NK-92 treated with Interleukin-12 subunit alpha and Interleukin-12 subunit beta, amount 100 ng/mL, for 24 hours (cell line): Measurements from ENCODE around the gene PDXDC1.
"Not testable (repeated sequence)": the region's sequence is repeated elsewhere in the genome, so short reads cannot be mapped to it uniquely, and the experiment has no call there.

Experiments
- DNase-seq: peaks from one replicate; lab custom pipeline; 2025; lab: John Stamatoyannopoulos, UW

PDXDC1 gene

GRCh38 chr16:15012941-15013340 lies 38.1 kb downstream of the PDXDC1 start:
- DNase-seq = not testable (repeated sequence)

DNA sequence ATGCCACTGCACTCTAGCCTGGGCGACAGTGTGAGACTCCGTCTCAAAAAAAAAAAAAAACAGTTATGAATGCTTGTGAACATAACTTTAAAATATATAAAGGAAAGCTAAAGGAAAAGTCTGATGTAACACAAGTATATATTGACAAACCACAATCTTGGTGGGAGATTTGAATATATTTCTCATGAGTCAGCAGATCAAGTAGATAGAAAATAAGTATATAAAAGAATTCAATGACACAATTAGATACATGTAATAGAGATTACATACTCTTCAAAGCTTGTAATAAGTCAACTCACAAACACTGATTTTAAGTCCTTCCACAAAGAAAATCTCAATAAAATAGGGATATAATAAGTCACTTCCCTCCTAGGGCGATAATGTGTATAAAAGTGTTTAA lies 40.8 kb downstream of the PDXDC1 start:
- DNase-seq = not testable (repeated sequence)

DNA sequence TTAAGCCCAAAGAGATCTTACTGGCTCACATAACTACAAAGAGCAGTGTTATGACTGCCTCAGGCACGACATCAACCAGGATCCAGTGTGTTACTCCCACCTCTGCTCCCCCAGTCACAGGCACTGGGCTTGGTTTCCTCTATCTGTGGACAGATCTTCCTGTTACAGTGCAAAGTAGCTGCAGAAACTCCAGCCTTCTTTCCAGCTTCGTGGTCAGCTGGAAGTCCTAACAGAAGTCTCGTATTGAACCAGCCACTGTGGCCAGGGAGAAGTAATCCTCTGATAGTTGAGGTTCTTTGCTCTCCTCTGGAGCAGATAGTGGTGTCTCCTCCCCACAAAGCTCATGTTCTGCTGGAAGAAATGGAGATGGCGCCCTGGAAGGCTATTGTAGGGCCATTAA lies 41.5 kb downstream of the PDXDC1 start:
- DNase-seq = not testable (repeated sequence)

DNA sequence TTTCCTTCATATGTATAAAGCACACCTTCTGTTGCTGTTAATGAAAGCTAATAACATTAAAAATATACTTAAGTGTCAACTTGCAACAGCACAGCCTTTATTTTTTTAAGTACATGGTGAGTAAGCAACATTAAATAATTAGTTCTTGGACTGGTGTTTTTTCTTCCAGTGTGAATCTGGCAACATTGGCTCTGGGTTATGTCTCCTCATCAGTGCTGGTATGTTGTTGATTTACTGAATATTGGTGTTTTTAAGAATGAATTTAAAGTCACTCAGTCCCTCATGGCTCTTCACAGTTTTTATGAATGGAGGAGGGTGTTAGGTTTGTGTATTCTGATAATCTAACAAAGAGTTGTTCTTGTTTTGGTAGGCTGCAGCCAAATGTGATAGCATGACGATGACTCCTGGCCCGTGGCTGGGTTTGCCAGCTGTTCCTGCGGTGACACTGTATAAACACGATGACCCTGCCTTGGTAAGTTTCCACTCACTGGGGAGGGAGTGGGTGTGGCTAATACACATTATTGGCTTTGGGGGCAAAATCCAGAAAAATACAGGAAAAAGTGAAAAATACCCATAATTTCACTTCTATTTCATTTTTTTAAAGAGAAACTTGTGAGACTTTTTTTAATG lies 42.2 kb downstream of the PDXDC1 start:
- DNase-seq = not testable (repeated sequence)

DNA sequence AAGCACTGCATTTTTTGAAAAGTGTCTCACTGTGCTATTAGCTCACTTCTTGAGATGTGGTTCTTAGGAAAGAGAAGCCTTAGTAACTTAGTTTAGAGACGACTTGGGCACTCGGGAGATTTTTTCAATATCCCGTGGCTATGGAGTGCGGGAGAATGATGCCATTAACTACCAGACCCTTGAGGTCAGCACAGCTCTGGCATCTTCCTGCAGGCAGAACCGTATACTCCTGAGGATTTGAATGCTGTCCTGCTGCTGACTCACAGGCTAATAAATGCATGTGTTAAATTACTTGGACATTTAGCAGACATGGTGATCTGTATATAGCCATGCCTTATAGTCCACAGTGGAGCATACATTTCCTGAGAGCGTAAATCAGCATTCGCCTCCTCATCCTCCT lies 46.6 kb downstream of the PDXDC1 start:
- not testable (repeated sequence) for DNase-seq

GRCh38 chr16:15022194-15022593 lies 47.4 kb downstream of the PDXDC1 start:
- DNase-seq = not testable (repeated sequence)

DNA sequence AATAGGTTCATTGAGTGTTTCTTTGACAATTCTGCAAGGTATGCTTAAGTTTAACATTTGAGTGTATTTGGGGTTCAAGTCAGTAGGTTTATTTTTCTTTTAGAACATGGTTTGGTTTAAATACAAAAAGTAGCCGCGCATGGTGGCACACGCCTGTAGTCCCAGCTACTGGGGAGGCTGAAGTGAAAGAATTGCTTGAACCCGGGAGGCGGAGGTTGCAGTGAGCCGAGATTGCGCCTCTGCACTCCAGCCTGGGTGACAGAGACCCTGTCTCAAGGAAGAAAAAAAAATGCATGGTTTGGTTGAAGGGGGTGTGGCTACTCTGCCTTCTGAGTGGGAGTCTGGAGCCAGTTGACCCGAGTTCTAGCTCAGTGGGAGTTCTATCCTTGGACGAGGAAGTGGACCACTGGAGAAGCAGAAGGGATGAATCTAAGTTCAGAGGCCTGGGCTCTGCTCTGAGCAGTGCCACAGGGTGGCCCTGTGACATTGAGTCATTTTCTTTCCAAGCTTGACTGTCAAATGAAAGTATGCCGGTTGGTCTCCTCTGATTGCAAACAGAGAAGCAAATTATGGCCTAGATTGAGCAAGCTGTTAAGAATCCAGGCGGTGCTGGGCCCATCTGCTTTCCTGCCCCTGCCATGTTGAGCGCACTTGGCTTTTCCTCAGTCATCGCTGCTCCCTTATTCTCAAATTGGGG lies 48.7 kb downstream of the PDXDC1 start:
- not testable (repeated sequence) for DNase-seq

DNA sequence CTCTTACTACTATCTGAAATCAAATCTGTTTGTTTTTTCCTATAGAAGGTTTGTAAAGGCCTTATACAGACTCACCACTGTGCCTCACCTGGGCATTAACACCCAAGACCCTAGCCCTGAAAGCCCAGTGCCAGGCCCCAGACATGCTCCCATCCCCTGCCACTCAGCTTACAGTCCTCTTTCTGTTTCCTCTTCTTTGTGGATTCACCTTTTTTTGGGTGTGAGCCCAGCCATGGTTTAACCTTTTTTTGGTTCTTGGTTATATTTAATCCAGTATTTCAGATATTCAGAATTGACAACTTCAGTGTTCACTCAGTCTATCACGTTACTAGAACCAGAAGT lies 50.0 kb downstream of the PDXDC1 start:
- DNase-seq = not testable (repeated sequence)

DNA sequence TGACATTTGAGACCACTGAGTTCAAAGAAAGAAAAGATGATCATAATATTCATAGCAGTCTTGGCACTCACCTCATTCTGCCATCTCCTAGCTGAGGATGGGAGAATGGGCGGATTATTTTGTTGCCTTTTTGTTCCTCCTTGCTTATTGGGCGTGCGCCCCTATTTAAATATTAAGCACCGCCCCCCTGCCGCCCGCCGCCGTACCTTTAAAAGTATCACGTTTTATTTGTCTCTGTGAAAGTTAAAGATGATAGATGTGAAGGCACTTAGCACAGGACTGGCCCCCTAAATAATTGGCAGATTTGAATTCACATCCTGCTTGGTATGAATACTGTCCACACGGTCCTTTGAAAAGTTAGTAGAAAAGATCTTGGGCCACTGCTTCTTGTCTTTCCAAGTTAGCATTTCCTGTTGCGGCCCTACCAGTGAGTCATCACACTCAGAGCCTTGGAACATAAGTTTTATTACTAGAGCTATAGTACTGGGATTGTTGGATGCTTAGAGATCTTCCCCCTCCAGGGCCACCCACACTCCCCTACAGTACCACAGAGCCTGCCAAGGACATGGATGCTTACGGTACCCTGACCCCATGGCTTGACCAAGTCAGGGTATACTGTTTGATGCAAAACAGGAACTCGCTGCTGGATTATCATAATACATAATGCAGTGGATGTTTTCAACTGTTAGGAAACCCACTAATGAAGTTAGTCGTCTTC lies 50.6 kb downstream of the PDXDC1 start:
- DNase-seq = not testable (repeated sequence)

GRCh38 chr16:15027051-15027450 lies 52.2 kb downstream of the PDXDC1 start:
- DNase-seq = not testable (repeated sequence)

GRCh38 chr16:15027503-15028344 lies 52.9 kb downstream of the PDXDC1 start:
- not testable (repeated sequence) for DNase-seq

DNA sequence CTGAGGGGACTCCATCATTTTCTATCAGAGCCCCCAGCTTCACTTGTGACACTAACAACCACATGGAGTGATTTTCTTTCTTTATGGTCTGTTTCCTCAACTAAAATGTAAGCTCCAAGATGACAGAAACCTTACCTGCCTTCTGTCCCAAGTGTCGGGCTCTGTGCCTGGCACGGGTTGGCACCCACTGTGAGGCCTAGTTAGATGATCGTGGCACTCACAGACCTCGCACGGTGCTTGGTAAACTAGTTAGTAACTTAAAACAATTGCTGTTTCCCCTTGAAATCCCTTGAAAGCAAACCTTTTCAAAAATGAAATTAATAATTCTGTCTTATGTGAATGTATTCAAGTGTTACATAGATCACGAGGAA lies 53.5 kb downstream of the PDXDC1 start:
- DNase-seq = not testable (repeated sequence)

- DNase-seq = not testable (repeated sequence)
Measured at GRCh38 chr16:15028801-15029698, 54.2 kb downstream of the PDXDC1 start.

DNA sequence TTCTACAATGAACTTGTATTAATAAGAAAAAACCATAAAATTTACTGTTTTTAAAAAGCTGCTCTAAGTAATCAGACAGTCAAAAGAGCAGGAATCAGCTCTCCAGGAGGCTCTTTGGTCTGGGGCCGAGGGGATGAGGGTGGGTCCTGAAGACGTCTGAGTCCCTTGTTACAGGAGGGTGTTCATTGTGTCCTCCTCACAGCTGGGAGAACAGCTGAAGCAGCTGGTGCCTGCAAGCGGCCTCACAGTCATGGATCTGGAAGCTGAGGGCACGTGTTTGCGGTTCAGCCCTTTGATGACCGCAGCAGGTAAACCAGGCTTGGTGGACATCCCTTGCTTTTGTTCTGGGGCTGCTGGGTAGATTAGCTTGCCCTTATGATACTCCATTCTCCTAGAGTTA lies 54.9 kb downstream of the PDXDC1 start:
- DNase-seq = not testable (repeated sequence)

- no peak for DNase-seq
Measured at GRCh38 chr16:15031179-15031578, 56.4 kb downstream of the PDXDC1 start.

DNA sequence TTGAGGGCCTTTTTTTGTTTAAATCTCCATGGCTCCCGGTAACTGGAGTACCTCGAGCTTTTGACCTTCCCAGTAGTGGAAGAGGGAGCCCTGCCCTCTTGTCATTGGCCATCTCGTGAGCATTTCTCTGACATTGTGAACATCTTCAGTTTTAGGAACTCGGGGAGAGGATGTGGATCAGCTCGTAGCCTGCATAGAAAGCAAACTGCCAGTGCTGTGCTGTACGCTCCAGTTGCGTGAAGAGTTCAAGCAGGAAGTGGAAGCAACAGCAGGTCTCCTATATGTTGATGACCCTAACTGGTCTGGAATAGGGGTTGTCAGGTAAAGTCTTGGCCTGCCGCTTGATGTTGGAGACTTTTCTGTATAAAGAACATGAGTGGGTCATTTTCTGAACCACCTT lies 56.8 kb downstream of the PDXDC1 start:
- DNase-seq = no peak

DNA sequence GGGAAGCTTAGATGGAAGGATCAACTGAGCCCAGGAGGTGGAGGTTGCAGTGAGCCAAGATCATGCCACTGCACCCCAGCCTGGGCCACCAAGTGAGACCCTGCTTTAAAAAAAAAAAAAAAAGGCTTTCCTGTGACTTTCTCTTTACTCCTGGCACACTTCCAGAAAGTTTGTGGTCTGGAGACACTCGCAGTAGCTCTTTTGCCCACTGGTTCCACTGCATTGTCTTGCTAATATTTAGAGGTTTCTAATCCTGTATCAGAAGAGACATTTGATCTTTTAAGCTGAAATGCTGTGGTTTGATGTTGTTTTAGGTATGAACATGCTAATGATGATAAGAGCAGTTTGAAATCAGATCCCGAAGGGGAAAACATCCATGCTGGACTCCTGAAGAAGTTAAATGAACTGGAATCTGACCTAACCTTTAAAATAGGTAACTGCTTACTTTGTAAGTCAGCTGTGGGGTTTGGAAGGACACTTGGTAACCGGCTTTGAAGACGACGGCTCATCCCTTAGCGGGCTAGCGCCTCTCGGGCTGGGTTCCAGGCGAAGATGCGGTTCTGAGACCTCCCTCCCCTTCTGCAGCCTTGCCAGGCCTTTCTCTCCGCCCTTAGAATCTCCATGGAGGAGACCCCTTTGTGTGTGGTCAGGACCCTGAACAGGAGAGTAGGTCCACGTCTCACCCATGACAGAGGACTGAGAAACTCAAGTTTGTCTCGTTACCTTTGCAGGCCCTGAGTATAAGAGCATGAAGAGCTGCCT lies 57.9 kb downstream of the PDXDC1 start:
- no peak for DNase-seq

- DNase-seq = no peak
Measured at GRCh38 chr16:15033309-15033707, 58.5 kb downstream of the PDXDC1 start.

DNA sequence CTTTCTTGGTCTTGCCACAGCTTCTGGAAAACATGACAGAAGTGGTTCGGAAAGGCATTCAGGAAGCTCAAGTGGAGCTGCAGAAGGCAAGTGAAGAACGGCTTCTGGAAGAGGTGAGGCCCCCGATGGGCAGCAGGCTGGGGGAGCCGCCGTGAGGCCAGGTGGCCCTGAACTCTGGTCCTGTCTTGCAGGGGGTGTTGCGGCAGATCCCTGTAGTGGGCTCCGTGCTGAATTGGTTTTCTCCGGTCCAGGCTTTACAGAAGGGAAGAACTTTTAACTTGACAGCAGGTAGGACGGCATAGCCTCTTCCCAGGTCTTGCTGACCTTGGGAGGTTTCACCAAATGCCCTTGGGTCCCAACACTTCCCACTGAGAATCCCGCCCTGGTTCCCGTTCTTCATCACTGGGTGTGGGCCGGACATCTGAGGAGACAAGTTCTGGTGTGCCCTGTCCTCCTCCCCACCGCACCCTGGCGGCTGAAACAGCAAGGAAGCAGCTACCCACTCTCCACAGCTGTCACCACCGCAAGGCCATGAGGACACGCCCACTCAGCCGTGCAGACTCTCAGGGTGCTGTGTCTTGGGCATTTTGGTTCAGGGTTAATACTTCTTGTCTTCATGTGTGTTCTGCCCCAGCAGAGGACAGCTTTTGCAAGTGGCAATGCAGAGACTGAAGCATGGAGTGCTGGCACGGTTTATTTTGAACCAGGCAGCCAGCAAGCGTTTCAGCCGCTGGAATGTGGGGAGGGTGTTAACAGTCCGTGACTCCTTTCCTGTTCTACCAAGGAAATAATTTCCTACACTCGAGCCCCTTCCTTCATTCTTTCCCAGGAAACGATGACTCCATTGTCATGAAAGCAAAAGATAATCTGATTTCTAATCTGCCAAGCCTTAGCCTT lies 59.7 kb downstream of the PDXDC1 start:
- DNase-seq = no peak
